Measurements from ENCODE around the gene NR5A2. TPM values are rescaled to one million over a fixed set of nuclear protein-coding genes. Genes with fewer than 3 reads are reported as not detected.

Gene NR5A2
- total RNA-seq, 4 donors from 2014 or later: 37.1 to 193 (median 171) TPM

DNA sequence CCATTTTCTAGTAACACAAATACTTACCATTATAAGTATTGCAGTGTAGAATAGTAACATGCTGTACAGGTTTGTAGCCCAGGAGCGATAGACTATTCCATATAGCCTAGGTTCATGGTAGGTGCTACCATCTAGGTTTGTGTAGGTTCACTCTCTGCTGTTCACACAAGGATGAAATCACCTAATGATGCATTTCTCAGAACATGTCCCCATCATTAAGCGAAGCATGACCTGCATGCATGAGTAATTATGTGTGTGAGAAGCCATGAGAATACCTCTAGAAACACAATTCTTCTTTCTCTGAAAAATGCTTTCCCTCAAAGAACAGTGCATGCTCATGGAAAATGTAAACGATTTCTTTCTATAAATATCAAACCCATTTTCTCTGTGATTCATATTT is 69.3 kb downstream of the NR5A2 start:
- Histone ChIP-seq H3K27ac (no peak overlapping the region), H3K27me3 (no peaks in the 10 kb centered on the region), H3K4me3 (no peak overlapping the region), H3K36me3 (peaks cover 0 to 6% (median 0%) of the 10 kb centered on the region in 3 donors), H3K9me3 (no peaks in the 10 kb centered on the region), H3K4me1 (no peaks in the 10 kb centered on the region)
- no peak for DNase-seq
- TF ChIP-seq POLR2A (IDR thresholded peaks at IDR 0.05): no peak

DNA sequence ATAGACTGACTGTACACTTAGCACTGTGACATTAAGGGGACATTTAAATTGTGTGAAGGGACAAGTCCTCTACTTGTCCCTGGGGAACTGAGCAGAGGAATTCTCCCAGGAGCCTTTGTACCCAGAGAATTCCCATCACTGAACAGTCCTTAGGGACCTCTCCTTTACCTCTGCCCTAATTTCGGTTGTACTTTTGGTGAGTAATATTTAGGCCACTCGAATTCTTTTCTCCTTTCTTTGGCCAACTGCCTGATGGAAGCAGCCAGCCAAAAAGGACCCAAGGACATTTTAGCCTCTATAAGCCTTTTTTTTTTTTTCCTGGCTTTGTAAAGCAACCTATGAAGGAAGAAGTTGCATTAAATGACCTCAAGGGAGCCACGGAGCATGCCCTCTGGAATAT is 71.5 kb downstream of the NR5A2 start:
- Histone ChIP-seq H3K36me3 (no peaks in the 10 kb centered on the region), H3K4me3 (no peak overlapping the region), H3K4me1 (peaks cover 0 to 6% (median 0%) of the 10 kb centered on the region in 4 donors), H3K27me3 (no peaks in the 10 kb centered on the region), H3K9me3 (no peaks in the 10 kb centered on the region), H3K27ac (no peak overlapping the region)
- no peak for DNase-seq
- TF ChIP-seq POLR2A (IDR thresholded peaks at IDR 0.05): no peak
- TF ChIP-seq, protein P1, sequence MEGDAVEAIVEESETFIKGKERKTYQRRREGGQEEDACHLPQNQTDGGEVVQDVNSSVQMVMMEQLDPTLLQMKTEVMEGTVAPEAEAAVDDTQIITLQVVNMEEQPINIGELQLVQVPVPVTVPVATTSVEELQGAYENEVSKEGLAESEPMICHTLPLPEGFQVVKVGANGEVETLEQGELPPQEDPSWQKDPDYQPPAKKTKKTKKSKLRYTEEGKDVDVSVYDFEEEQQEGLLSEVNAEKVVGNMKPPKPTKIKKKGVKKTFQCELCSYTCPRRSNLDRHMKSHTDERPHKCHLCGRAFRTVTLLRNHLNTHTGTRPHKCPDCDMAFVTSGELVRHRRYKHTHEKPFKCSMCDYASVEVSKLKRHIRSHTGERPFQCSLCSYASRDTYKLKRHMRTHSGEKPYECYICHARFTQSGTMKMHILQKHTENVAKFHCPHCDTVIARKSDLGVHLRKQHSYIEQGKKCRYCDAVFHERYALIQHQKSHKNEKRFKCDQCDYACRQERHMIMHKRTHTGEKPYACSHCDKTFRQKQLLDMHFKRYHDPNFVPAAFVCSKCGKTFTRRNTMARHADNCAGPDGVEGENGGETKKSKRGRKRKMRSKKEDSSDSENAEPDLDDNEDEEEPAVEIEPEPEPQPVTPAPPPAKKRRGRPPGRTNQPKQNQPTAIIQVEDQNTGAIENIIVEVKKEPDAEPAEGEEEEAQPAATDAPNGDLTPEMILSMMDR (IDR thresholded peaks at IDR 0.05): no peak

DNA sequence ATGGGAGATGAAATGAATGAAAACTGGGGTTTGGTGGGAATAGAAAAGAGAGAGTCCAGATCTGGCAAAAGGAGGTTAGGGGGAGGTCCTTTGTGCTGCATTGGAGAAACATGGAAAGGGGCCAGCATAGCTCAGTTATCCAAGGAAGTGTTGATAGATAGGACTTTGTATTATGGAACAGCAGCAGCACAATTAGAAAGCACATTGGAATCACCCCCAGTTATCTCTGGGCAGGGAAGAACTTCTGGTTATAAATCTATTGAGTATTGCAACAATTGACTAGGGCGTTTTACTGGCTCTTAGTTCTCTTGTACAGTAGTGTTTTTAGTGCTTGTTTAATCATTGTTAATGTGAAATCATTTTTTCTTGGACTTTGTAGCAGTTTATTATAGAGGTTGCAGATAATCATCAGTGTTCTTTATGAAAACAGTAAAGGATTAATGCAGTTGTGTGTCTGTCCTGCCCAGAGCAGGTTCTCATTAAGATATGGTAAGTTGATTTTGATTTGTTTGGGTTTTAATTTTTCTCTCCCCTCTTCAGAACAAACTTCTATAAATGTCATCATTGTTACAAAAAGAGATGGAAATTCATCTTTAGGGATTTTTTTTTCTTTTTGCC is 76.6 kb downstream of the NR5A2 start:
- no peak for DNase-seq
- H3K4me1 ChIP-seq: peaks cover 0 to 30% (median 0%) of the 10 kb centered on the region in 4 donors

DNA sequence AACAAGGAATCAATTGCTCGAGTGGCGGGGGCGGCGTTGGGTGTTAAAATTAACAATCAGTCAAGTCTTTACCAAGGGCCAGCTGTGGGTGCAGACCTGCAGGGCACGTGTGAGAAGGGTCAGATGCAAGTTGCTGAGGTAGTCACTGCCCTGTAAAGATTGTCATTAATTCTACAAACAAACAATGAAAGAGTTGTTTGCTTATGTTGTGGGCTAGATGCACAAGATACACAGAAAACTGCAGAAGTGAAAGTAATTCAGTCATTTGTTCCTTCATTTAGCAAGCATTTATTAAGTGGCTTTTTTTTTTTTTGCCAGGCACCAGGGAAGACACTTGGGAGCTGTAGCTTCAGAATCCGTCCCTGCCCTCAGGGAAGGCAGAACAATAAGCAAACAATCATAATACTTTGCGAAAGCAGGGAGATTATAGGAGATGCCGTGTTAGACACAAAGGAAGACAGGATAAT is 79.5 kb downstream of the NR5A2 start:
- H3K36me3 ChIP-seq: no peaks in the 10 kb centered on the region
- peak overlapping the region in 3 of 4 donors; percentile 38 to 79 (median 63) for H3K27ac ChIP-seq
- H3K9me3 ChIP-seq: no peaks in the 10 kb centered on the region
- no peak overlapping the region for H3K4me3 ChIP-seq
- peaks cover 0 to 41% (median 0%) of the 10 kb centered on the region in 4 donors for H3K4me1 ChIP-seq
- DNase-seq: peak in 1 of 3 donors; percentile 53
- H3K27me3 ChIP-seq: no peaks in the 10 kb centered on the region
- no peak for TF ChIP-seq POLR2A (IDR thresholded peaks at IDR 0.05)
- TF ChIP-seq, protein P1 (IDR thresholded peaks at IDR 0.05): no peak

More for the DNA sequence above, 76.6 kb downstream of the NR5A2 start:
- peak overlapping the region in 1 of 4 donors; percentile 11 for H3K4me3 ChIP-seq
- TF ChIP-seq, protein P1 (IDR thresholded peaks at IDR 0.05): no peak
- peak; percentile 50 to 51 for TF ChIP-seq POLR2A (IDR thresholded peaks at IDR 0.05)
- H3K27ac ChIP-seq: peak overlapping the region in 3 of 4 donors; percentile 30 to 69 (median 63)
- H3K36me3 ChIP-seq: no peaks in the 10 kb centered on the region
- H3K9me3 ChIP-seq: no peaks in the 10 kb centered on the region
- no peaks in the 10 kb centered on the region for H3K27me3 ChIP-seq

DNA sequence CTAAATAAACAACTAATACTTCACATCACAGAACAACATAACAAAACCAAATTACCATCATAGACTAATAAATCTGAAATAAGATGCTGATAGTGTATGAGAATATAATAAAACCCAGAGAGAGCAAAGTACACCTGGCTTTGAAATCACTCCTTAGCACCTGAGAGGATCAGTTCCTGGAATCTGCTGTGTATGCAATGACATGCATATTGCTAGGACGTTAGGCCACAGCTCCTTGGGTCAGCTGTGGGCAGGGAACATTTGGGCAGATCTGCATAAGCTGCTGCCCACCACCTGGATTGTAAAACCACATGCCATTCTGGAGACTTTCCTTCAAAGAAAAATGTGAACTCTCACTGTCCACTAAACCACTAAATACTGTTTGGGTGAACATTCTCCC is 81.1 kb downstream of the NR5A2 start:
- TF ChIP-seq, protein P1 (IDR thresholded peaks at IDR 0.05): no peak
- peak in 1 of 2 donors; percentile 27 for TF ChIP-seq POLR2A (IDR thresholded peaks at IDR 0.05)
- Histone ChIP-seq H3K9me3 (no peaks in the 10 kb centered on the region), H3K27ac (peak overlapping the region in 3 of 4 donors; percentile 24 to 79 (median 62)), H3K27me3 (no peaks in the 10 kb centered on the region), H3K36me3 (no peaks in the 10 kb centered on the region), H3K4me1 (peaks cover 0 to 46% (median 0%) of the 10 kb centered on the region in 4 donors), H3K4me3 (no peak overlapping the region)
- peak in 1 of 3 donors; percentile 60 for DNase-seq

DNA sequence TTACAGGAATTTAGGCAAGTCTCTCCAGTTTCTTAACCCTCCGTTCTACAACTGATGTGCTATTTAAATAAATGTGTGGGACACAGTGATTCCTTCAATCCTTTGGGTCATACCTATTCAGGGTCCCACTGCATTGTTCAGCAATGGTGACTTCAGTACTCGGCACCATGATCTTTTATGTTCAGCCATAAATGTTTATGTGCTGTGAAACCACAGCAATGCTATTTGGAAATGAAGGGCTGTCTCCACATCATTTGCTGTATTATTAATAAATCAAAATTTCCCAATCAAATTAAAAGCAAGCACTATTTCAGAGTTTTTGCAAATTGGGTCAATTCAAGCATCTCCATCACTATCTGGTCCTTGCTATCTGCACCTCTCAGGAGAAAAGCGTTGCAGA is 84.8 kb downstream of the NR5A2 start:
- no peak overlapping the region for H3K27ac ChIP-seq
- no peak for DNase-seq

More for the DNA sequence above, 84.8 kb downstream of the NR5A2 start:
- Histone ChIP-seq H3K9me3 (no peaks in the 10 kb centered on the region), H3K36me3 (no peaks in the 10 kb centered on the region), H3K4me3 (no peak overlapping the region), H3K4me1 (peaks cover 0 to 38% (median 0%) of the 10 kb centered on the region in 4 donors), H3K27me3 (no peaks in the 10 kb centered on the region)
- TF ChIP-seq, protein P1 (IDR thresholded peaks at IDR 0.05): no peak
- no peak for TF ChIP-seq POLR2A (IDR thresholded peaks at IDR 0.05)
